HEK293 (cell line): ENCODE results near the gene HECTD4.

ENCODE experiments used
- GLIS1 ChIP-seq: fragments of 450-650 bp; formaldehyde crosslinking; IDR thresholded peaks from 2 replicates; pipeline ENCODE4 v1.5.1; 2016; ENCODE audit warnings: missing biosample characterization, missing genetic modification characterization
- HOXA7 ChIP-seq: sonication (generic); formaldehyde crosslinking; IDR thresholded peaks from 2 replicates; pipeline ENCODE4 v1.8.1; 2022; ENCODE audit warnings: missing genetic modification reagents, borderline replicate concordance
- ZNF16 ChIP-seq: fragments of 450-650 bp; formaldehyde crosslinking; IDR thresholded peaks from 2 replicates; pipeline ENCODE4 v1.5.1; 2016; ENCODE audit warnings: low read depth, missing biosample characterization, missing genetic modification characterization
- ZNF174 ChIP-seq: fragments of 450-650 bp; formaldehyde crosslinking; IDR thresholded peaks from 2 replicates; pipeline ENCODE4 v1.5.0; 2017; ENCODE audit warnings: missing biosample characterization, mild to moderate bottlenecking, missing genetic modification characterization
- ZNF211 ChIP-seq: fragments of 450-650 bp; formaldehyde crosslinking; IDR thresholded peaks from 2 replicates; pipeline ENCODE4 v1.5.1; 2016; ENCODE audit warnings: low read depth, missing biosample characterization, missing genetic modification characterization
- ZNF510 ChIP-seq: fragments of 450-650 bp; formaldehyde crosslinking; IDR thresholded peaks from 2 replicates; pipeline ENCODE4 v1.5.1; 2018; ENCODE audit warnings: mild to moderate bottlenecking, missing genetic modification characterization, missing biosample characterization; ENCODE audit not compliant: insufficient replicate concordance
- ZNF664 ChIP-seq: fragments of 450-650 bp; formaldehyde crosslinking; IDR thresholded peaks from 2 replicates; pipeline ENCODE4 v1.5.1; 2016; ENCODE audit warnings: missing biosample characterization, missing genetic modification characterization
- ZNF670 ChIP-seq: fragments of 450-650 bp; formaldehyde crosslinking; IDR thresholded peaks from 2 replicates; pipeline ENCODE4 v1.5.1; 2016; ENCODE audit warnings: missing biosample characterization, missing genetic modification characterization, low read depth
- ZNF707 ChIP-seq: fragments of 450-650 bp; formaldehyde crosslinking; IDR thresholded peaks from 2 replicates; pipeline ENCODE4 v1.5.1; 2016; ENCODE audit warnings: missing biosample characterization, missing genetic modification characterization
- TF ChIP-seq, protein P1 (sequence below): fragments of 450-650 bp; formaldehyde crosslinking; IDR thresholded peaks from 2 replicates; pipeline ENCODE4 v1.5.1; 2016; ENCODE audit warnings: missing biosample characterization, missing genetic modification characterization
- TF ChIP-seq, protein P2 (sequence below): fragments of 450-650 bp; formaldehyde crosslinking; IDR thresholded peaks from 2 replicates; pipeline ENCODE4 v1.5.1; 2016; ENCODE audit warnings: missing biosample characterization, missing genetic modification characterization
- TF ChIP-seq, protein P3 (sequence below): fragments of 450-650 bp; formaldehyde crosslinking; IDR thresholded peaks from 2 replicates; pipeline ENCODE4 v1.5.1; 2016; ENCODE audit warnings: missing biosample characterization, missing genetic modification characterization, low read depth

DNA sequence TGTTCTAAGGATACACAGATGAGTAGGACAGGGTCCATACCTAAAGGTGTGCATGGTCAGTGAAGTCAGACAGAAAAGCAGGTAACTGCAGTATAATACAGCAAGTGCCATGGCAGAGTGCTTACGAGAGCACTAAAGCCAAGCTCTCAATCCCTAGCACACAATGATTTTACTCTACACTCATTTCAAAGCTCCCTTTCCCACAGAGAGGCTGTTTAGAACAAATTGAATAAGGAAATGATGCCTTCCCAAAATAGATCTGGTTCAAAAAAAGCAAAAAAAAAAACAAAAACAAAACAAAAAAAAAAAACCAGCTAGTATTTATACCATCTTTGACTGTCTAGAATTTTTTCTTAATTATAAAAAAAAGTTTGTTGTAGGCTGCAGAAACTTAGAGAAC is 74.1 kb downstream of the HECTD4 start:
- TF ChIP-seq, protein P1, sequence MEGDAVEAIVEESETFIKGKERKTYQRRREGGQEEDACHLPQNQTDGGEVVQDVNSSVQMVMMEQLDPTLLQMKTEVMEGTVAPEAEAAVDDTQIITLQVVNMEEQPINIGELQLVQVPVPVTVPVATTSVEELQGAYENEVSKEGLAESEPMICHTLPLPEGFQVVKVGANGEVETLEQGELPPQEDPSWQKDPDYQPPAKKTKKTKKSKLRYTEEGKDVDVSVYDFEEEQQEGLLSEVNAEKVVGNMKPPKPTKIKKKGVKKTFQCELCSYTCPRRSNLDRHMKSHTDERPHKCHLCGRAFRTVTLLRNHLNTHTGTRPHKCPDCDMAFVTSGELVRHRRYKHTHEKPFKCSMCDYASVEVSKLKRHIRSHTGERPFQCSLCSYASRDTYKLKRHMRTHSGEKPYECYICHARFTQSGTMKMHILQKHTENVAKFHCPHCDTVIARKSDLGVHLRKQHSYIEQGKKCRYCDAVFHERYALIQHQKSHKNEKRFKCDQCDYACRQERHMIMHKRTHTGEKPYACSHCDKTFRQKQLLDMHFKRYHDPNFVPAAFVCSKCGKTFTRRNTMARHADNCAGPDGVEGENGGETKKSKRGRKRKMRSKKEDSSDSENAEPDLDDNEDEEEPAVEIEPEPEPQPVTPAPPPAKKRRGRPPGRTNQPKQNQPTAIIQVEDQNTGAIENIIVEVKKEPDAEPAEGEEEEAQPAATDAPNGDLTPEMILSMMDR (tag by site-specific recombination) = no peak
- no peak for TF ChIP-seq ZNF16 (tag by site-specific recombination)
- TF ChIP-seq ZNF670 (tag by site-specific recombination) = no peak
- TF ChIP-seq, protein P2, sequence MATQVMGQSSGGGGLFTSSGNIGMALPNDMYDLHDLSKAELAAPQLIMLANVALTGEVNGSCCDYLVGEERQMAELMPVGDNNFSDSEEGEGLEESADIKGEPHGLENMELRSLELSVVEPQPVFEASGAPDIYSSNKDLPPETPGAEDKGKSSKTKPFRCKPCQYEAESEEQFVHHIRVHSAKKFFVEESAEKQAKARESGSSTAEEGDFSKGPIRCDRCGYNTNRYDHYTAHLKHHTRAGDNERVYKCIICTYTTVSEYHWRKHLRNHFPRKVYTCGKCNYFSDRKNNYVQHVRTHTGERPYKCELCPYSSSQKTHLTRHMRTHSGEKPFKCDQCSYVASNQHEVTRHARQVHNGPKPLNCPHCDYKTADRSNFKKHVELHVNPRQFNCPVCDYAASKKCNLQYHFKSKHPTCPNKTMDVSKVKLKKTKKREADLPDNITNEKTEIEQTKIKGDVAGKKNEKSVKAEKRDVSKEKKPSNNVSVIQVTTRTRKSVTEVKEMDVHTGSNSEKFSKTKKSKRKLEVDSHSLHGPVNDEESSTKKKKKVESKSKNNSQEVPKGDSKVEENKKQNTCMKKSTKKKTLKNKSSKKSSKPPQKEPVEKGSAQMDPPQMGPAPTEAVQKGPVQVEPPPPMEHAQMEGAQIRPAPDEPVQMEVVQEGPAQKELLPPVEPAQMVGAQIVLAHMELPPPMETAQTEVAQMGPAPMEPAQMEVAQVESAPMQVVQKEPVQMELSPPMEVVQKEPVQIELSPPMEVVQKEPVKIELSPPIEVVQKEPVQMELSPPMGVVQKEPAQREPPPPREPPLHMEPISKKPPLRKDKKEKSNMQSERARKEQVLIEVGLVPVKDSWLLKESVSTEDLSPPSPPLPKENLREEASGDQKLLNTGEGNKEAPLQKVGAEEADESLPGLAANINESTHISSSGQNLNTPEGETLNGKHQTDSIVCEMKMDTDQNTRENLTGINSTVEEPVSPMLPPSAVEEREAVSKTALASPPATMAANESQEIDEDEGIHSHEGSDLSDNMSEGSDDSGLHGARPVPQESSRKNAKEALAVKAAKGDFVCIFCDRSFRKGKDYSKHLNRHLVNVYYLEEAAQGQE (tag by site-specific recombination) = no peak
- no peak for TF ChIP-seq ZNF707 (tag by site-specific recombination)
- no peak for TF ChIP-seq HOXA7 (CRISPR knock-in tag)
- TF ChIP-seq GLIS1 (tag by site-specific recombination) = no peak
- TF ChIP-seq ZNF211 (tag by site-specific recombination) = no peak
- no peak for TF ChIP-seq ZNF664 (tag by site-specific recombination)
- TF ChIP-seq, protein P3, sequence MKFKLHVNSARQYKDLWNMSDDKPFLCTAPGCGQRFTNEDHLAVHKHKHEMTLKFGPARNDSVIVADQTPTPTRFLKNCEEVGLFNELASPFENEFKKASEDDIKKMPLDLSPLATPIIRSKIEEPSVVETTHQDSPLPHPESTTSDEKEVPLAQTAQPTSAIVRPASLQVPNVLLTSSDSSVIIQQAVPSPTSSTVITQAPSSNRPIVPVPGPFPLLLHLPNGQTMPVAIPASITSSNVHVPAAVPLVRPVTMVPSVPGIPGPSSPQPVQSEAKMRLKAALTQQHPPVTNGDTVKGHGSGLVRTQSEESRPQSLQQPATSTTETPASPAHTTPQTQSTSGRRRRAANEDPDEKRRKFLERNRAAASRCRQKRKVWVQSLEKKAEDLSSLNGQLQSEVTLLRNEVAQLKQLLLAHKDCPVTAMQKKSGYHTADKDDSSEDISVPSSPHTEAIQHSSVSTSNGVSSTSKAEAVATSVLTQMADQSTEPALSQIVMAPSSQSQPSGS (tag by site-specific recombination) = no peak
- no peak for TF ChIP-seq ZNF510 (tag by site-specific recombination)
- no peak for TF ChIP-seq ZNF174 (tag by site-specific recombination)
